NCI-H1417 treated with DMSO at 0.1 percent for 48 hours (cell line): Measurements from ENCODE around the gene NUP188.

Experiments used
- DNase-seq: peaks from one replicate; lab custom pipeline; 2025; lab: John Stamatoyannopoulos, UW

NUP188 gene

GRCh38 chr9:128913995-128914772 is 33.3 kb upstream of the NUP188 start:
- DNase-seq: no peak

- no peak for DNase-seq
These were observed 31.3 kb upstream of the NUP188 start for GRCh38 chr9:128916204-128916603.

- DNase-seq: no peak
These were observed 30.8 kb upstream of the NUP188 start for GRCh38 chr9:128916745-128917144.

GRCh38 chr9:128917151-128917849 is 30.2 kb upstream of the NUP188 start:
- no peak for DNase-seq

GRCh38 chr9:128918921-128919320 is 28.6 kb upstream of the NUP188 start:
- no peak for DNase-seq

- no peak for DNase-seq
These were observed 28.0 kb upstream of the NUP188 start for GRCh38 chr9:128919402-128920089.

GRCh38 chr9:128920381-128921058 is 27.0 kb upstream of the NUP188 start, which contains the start of gene PHYHD1:
PHYHD1 (plus strand) TSS chr9:128920982; CDS start chr9:128922324, 1,342 bp downstream.
- no peak for DNase-seq

- DNase-seq: no peak
These were observed 25.4 kb upstream of the NUP188 start for GRCh38 chr9:128921881-128922763.

- DNase-seq: no peak
These were observed 24.0 kb upstream of the NUP188 start for GRCh38 chr9:128923493-128923883.

- DNase-seq: no peak
These were observed 19.6 kb upstream of the NUP188 start for GRCh38 chr9:128927731-128928411.

GRCh38 chr9:128928624-128929023 is 18.9 kb upstream of the NUP188 start:
- DNase-seq: no peak

- no peak for DNase-seq
These were observed 17.9 kb upstream of the NUP188 start for GRCh38 chr9:128929560-128929959.

GRCh38 chr9:128933731-128934130 is 13.8 kb upstream of the NUP188 start:
- no peak for DNase-seq

GRCh38 chr9:128936171-128936865 is 11.2 kb upstream of the NUP188 start:
- no peak for DNase-seq

GRCh38 chr9:128937310-128938165 is 10.0 kb upstream of the NUP188 start:
- no peak for DNase-seq

- DNase-seq: no peak
These were observed 7.1 kb upstream of the NUP188 start for GRCh38 chr9:128940271-128940921.

GRCh38 chr9:128940946-128941755 is 6.3 kb upstream of the NUP188 start:
- DNase-seq: no peak
